Peyer's patch (tissue), 4 donors: Measurements from ENCODE around the gene RNF175. TPM values are rescaled to one million over a fixed set of nuclear protein-coding genes. Genes with fewer than 3 reads are reported as not detected.

Experiments
- DNase-seq, 3 donors: peaks; one replicate each; pipeline ENCODE4 v3.0.0-alpha.2; 2017 to 2019
- H3K27ac ChIP-seq, 4 donors: fragments of 200-600 bp; sonication (generic); one replicate each; pipeline ENCODE4 v1.5.1; 2016 to 2019
- H3K27me3 ChIP-seq, 2 donors: fragments of 200-600 bp; sonication (generic); one replicate each; pipeline ENCODE4 v1.5.1; 2019
- H3K36me3 ChIP-seq, 3 donors: fragments of 200-600 bp; sonication (generic); one replicate each; pipeline ENCODE4 v1.5.1; 2016 to 2019
- H3K4me1 ChIP-seq, 4 donors: fragments of 200-600 bp; sonication (generic); one replicate each; pipeline ENCODE4 v1.5.1; 2016 to 2019
- H3K4me3 ChIP-seq, 4 donors: fragments of 200-600 bp; sonication (generic); 1 replicate in 3 of 4; 2 replicates in 1 of 4; pipeline ENCODE4 v1.5.1; 2016 to 2019; ENCODE audit warnings: mild to moderate bottlenecking in 1 of 4
- H3K9me3 ChIP-seq, 4 donors: fragments of 200-600 bp; sonication (generic); one replicate each; pipeline ENCODE4 v1.5.1; 2016 to 2019; ENCODE audit warnings: mild to moderate bottlenecking in 1 of 4
- CTCF ChIP-seq, 6 experiments: fragments of 450-650 bp in 4 of 6; fragments of 200-600 bp in 2 of 6; sonication (generic) in 1 of 6; IDR thresholded peaks; one replicate each; pipeline ENCODE4 v1.5.1; 2017 to 2019; ENCODE audit warnings: antibody characterized with exemption in 6 of 6, mild to moderate bottlenecking in 3 of 6, moderate library complexity in 1 of 6
- POLR2A ChIP-seq, 2 donors: fragments of 450-650 bp; IDR thresholded peaks; one replicate each; pipeline ENCODE4 v1.5.1; 2017; ENCODE audit warnings: antibody characterized with exemption in 2 of 2, mild to moderate bottlenecking in 2 of 2, moderate library complexity in 2 of 2
- total RNA-seq, 4 donors: library from RNA; depleted of rRNA; stranded (reverse); fragments of >200 nt; gene quantifications; one replicate each; pipeline ENCODE4 v1.1.0, GENCODE V29; 2016

The RNF175 gene
- total RNA-seq, 4 donors from 2014 or later, result not detected

- no peak for DNase-seq
- Histone ChIP-seq H3K9me3 (no peaks in the 10 kb centered on the region), H3K27me3 (peaks cover 0 to 17% of the 10 kb centered on the region in 2 donors), H3K4me3 (no peak overlapping the region), H3K4me1 (peaks cover 0 to 12% (median 0%) of the 10 kb centered on the region in 4 donors), H3K36me3 (no peaks in the 10 kb centered on the region), H3K27ac (no peak overlapping the region)
- TF ChIP-seq POLR2A (IDR thresholded peaks at IDR 0.05), result no peak
- TF ChIP-seq CTCF (IDR thresholded peaks at IDR 0.05), result no peak
These were observed 24.4 kb upstream of the RNF175 start for GRCh38 chr4:153784166-153784699.

- no peak for DNase-seq
- no peak overlapping the region for H3K4me3 ChIP-seq
- no peak overlapping the region for H3K27ac ChIP-seq
- peaks cover 0 to under 1% of the 10 kb centered on the region in 2 donors for H3K27me3 ChIP-seq
- no peak for TF ChIP-seq POLR2A (IDR thresholded peaks at IDR 0.05)
- no peak for TF ChIP-seq CTCF (IDR thresholded peaks at IDR 0.05)
- no peaks in the 10 kb centered on the region for H3K36me3 ChIP-seq
- no peaks in the 10 kb centered on the region for H3K4me1 ChIP-seq
- no peaks in the 10 kb centered on the region for H3K9me3 ChIP-seq
These were observed 22.8 kb upstream of the RNF175 start for GRCh38 chr4:153782581-153782980.

- H3K27me3 ChIP-seq, result no peaks in the 10 kb centered on the region
- DNase-seq, result no peak
- no peaks in the 10 kb centered on the region for H3K36me3 ChIP-seq
- H3K27ac ChIP-seq, result no peak overlapping the region
- H3K9me3 ChIP-seq, result no peaks in the 10 kb centered on the region
- H3K4me3 ChIP-seq, result no peak overlapping the region
- TF ChIP-seq POLR2A (IDR thresholded peaks at IDR 0.05), result no peak
- TF ChIP-seq CTCF (IDR thresholded peaks at IDR 0.05), result no peak
- H3K4me1 ChIP-seq, result no peaks in the 10 kb centered on the region
These were observed 22.0 kb upstream of the RNF175 start for GRCh38 chr4:153781717-153782416.

- H3K4me3 ChIP-seq, result no peak overlapping the region
- H3K36me3 ChIP-seq, result no peaks in the 10 kb centered on the region
- no peaks in the 10 kb centered on the region for H3K9me3 ChIP-seq
- no peaks in the 10 kb centered on the region for H3K27me3 ChIP-seq
- DNase-seq, result no peak
- H3K4me1 ChIP-seq, result no peaks in the 10 kb centered on the region
- H3K27ac ChIP-seq, result no peak overlapping the region
- TF ChIP-seq CTCF (IDR thresholded peaks at IDR 0.05), result no peak
- no peak for TF ChIP-seq POLR2A (IDR thresholded peaks at IDR 0.05)
These were observed 21.5 kb upstream of the RNF175 start for GRCh38 chr4:153781280-153781679.

- H3K9me3 ChIP-seq, result no peaks in the 10 kb centered on the region
- H3K27me3 ChIP-seq, result no peaks in the 10 kb centered on the region
- no peak for DNase-seq
- H3K4me1 ChIP-seq, result no peaks in the 10 kb centered on the region
- no peak overlapping the region for H3K4me3 ChIP-seq
- H3K27ac ChIP-seq, result no peak overlapping the region
- TF ChIP-seq POLR2A (IDR thresholded peaks at IDR 0.05), result no peak
- no peak for TF ChIP-seq CTCF (IDR thresholded peaks at IDR 0.05)
- no peaks in the 10 kb centered on the region for H3K36me3 ChIP-seq
These were observed 21.1 kb upstream of the RNF175 start for GRCh38 chr4:153780876-153781275.
